HG02588 (cell line): ENCODE measurements around the gene FRMD5.
"Not testable (repeated sequence)": the region's sequence is repeated elsewhere in the genome, so short reads cannot be mapped to it uniquely, and the experiment has no call there.

Source experiments
- ATAC-seq: cut with Tn5 transposase; IDR thresholded peaks from one replicate; pipeline ENCODE4 v1.9.1; 2021; ENCODE audit warnings: mild to moderate bottlenecking, moderate library complexity; ENCODE audit not compliant: unreplicated experiment

FRMD5 gene

GRCh38 chr15:43868406-43868805, 326.7 kb downstream of the FRMD5 start:
- no peak for ATAC-seq

DNA sequence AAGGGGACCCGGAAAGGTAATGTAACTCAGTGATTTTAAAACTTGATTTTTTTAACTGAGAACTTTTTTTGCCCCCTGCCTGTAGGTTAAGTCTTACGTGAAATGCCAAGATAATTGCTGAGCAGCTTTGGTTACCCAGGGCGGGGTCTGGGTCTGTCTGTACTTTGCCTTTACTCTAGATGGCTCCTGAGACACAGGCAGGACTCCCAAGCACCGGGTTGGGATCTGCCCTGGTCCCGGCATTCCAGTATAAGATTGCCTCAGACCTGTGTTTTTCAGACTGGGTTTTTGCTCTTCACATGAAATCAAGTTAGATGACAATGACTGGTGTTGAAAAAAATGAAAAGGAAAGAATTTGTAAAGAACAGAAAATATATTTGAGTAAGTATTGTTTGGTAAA, 328.0 kb downstream of the FRMD5 start:
- ATAC-seq: no peak

DNA sequence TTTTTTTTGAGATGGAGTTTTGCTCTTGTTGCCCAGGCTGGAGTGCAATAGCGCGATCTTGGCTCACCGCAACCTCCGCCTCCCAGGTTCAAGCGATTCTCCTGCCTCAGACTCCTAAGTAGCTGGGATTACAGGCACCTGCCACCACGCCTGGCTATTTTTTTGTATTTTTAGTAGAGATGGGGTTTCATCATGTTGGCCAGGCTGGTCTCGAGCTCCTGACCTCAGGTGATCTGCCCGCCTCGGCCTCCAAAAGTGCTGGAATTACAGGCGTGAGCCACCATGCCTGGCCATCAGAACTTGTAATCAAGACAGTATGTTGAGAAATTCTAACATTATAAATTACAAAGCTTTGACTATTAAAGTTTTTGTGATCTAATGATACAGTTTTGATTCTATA, 328.4 kb downstream of the FRMD5 start:
- ATAC-seq: not testable (repeated sequence)

DNA sequence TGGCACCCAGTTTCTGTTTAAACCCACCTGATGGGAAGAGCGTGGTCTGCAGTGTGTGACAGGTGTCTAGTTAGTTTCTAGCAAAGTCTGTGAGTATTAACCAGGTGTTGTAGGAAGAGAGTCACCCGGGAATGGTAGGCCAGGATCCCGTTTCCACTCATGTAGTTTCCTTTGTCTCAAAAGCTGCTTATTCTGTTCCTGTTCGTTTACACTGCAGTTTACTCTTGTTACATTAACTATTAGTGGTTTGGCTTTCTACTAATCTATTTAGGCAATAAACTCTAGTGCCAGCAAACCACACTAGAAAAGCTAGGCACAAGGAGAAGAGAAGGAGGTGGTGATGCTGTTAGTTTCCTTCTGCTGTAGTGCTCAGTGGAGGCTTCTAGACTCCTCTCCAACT, 335.5 kb downstream of the FRMD5 start:
- ATAC-seq: no peak

DNA sequence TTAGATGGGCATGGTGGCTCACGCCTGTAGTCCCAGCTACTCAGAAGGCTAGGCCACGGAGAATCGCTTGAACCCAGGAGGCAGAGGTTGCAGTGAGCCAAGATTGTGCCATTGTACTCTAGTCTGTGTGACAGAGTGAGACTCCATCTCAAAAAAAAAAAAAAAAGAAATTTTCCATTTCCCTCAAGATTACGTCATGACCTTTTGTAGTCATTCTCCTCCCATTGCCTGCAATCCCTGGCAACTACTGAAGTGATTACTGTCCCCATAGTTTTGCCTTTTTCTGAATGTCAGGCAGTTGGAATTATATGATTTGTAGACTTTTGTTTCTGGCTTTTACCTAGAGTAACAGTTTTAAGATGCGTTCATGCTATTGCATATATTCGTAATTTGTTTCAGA, 340.3 kb downstream of the FRMD5 start:
- no peak for ATAC-seq

DNA sequence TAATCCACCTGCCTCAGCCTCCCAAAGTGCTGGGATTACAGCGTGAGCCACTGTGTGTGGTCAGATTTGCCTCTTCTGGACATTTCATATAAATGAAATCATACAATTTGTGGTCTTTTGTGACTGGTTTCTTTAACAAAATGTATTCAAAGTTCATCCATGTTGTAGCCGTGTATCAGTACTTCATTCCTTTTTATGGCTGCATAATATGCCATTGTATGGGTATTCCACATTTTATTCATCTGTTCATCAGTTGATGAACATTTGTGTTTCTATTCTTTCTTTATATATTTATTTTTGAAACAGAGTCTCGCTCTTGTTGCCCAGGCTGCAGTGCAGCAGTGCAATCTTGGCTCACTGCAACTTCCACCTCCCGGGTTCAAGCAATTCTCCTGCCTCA, 342.5 kb downstream of the FRMD5 start:
- no peak for ATAC-seq

GRCh38 chr15:43851251-43851650, 343.8 kb downstream of the FRMD5 start:
- ATAC-seq: no peak

GRCh38 chr15:43845421-43845820, 349.6 kb downstream of the FRMD5 start:
- ATAC-seq: no peak

GRCh38 chr15:43832485-43832884, 362.6 kb downstream of the FRMD5 start:
- not testable (repeated sequence) for ATAC-seq

DNA sequence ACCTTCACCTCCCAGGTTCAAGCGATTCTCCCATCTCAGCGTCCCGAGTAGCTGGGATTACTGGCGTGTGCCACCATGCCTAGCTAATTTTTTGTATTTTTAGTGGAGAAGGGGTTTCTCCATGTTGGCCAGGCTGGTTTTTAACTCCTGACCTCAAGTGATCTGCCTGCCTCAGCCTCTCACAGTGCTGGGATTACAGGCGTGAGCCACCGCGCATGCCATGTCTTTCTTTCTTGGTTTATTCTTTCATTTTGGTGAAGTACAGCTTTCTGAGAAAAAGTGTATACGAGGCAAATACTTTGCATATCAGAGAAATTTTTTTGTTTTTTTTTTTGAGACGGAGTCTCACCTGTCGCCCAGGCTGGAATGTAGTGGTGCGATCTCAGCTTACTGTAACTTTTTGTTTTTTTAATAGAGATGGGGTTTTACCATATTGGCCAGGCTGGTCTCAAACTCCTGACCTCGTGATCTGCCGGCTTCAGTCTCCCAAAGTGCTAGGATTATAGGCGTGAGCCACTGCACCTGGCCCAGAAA, 363.5 kb downstream of the FRMD5 start:
- not testable (repeated sequence) for ATAC-seq

GRCh38 chr15:43830691-43831275, 364.3 kb downstream of the FRMD5 start:
- not testable (repeated sequence) for ATAC-seq

- ATAC-seq: not testable (repeated sequence)
These were observed 365.0 kb downstream of the FRMD5 start for GRCh38 chr15:43829951-43830540.

GRCh38 chr15:43828061-43828657, 366.9 kb downstream of the FRMD5 start:
- no peak for ATAC-seq

- ATAC-seq: peak; percentile 54
These were observed 368.3 kb downstream of the FRMD5 start, which contains the start of gene WDR76 for GRCh38 chr15:43826508-43827341. TSS of gene WDR76 (plus strand) at chr15:43827002. CDS start at chr15:43827033, 31 bp downstream.

DNA sequence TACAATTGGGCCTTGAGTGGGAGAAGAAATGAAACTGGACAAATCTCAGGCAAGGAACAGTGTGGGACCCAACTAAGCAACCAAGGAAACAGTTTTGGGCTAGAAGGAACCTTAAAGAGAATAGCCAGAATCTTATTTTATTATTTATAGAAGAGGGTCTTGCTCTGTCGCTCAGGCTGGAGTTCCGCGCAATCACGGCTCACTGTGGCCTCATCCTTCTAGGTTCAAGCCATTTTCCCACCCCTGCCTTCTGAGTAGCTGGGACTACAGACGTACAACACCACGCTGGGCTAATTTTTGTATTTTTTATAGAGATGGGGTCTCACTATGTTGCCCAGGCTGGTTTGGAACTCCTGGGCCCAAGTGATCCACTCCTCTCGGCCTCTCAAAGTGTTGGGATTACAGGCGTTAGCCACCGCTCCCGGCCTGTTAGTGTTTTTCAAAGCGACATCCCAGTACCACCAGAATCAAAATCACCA, 369.0 kb downstream of the FRMD5 start:
- ATAC-seq: no peak

- ATAC-seq: not testable (repeated sequence)
These were observed 369.8 kb downstream of the FRMD5 start for GRCh38 chr15:43825305-43825704.

DNA sequence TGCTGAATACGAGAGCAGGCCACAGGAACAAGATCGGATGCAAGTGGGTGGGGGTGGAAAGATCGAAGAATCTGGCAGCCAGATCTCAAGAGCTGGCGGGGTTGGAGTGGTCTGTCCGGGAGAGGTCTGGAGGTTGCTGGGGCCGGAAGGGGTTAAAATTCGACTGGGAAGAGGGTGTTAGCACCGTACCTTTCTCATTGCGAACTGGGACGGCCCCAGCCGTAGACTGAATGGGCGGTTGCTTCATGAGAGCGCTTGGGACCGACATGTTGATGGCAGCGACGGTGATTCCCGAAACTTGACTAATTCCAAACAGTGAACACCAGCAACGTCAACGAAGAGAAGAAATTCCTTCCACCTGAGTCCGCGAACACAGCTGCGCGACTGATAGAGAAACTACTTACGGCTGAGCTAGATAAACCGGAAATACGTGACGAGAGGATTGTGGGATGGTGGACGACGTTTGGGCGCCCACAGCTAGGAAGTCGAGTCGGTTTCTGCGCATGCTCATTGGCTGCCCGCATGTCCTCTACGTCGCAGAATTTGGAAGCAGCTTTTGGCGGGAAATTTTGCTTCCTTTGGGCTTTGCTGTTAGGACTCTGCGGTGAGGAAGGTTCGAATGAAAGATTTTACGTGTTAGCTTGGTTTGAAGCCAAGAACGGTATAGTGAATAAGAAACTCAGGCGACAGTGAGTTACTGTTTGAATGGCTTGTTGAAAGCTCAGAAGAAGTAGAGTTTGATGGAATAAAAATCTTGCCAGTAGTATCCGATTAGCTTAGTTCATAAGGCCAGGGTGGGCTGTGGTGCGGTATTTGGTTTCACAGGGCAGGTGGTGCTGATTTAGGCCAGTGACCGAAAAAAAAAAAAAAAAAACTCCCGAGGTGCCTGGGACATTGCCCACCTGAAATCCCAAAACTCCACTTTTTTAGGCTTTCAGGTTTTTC, 370.5 kb downstream of the FRMD5 start, which contains the start of gene MFAP1:
Gene MFAP1 (minus strand): TSS at position 389 of the 945 bp plus-strand sequence. CDS start 121 bp downstream, at position 268.
- peak; percentile 78 for ATAC-seq

DNA sequence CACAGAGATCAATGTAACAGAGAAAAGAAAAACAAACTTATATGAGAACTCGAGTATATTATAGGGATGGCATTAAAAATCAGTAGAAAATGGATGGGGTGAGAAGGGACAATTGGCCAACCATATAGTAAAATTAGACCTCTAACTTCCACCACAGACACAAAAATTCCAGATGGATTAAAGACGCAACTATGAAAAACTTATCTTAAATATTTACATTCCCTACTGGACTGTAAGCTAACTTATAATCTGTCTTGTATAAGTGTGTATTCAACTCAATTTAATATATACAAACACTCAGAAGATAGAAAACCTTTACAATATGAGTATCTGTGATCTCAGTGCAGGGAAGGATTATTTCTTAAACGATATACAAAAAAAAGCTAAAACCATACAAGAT, 373.6 kb downstream of the FRMD5 start:
- ATAC-seq: no peak
